Liver (tissue), 9 donors: ENCODE results near the gene TMTC1. TPM values are rescaled to one million over a fixed set of nuclear protein-coding genes. Genes with fewer than 3 reads are reported as not detected.
"Not testable (repeated sequence)": the region's sequence is repeated elsewhere in the genome, so short reads cannot be mapped to it uniquely, and the experiment has no call there.

Experiments used
- DNase-seq: peaks from one replicate; pipeline ENCODE4 v3.0.0-alpha.2; 2017; ENCODE audit warnings: low spot score
- H3K27ac ChIP-seq, 2 donors: one replicate each; pipeline ENCODE4 v1.7.0; 2013; ENCODE audit warnings: inconsistent platforms in 2 of 2, low read length in 2 of 2, control low read depth in 1 of 2, low read depth in 1 of 2, mild to moderate bottlenecking in 1 of 2
- H3K27me3 ChIP-seq, 4 donors: one replicate each; pipeline versions ENCODE4 v1.6.1 to v1.7.0; 2013; ENCODE audit warnings: low read length in 3 of 4, inconsistent platforms in 1 of 4, mild to moderate bottlenecking in 1 of 4, moderate library complexity in 1 of 4; ENCODE audit not compliant: control insufficient read depth in 4 of 4, insufficient read depth in 4 of 4
- H3K36me3 ChIP-seq, 4 donors: one replicate each; pipeline versions ENCODE4 v1.6.1 to v1.7.0; 2013; ENCODE audit warnings: low read length in 3 of 4, mild to moderate bottlenecking in 3 of 4, low read depth in 1 of 4, moderate library complexity in 1 of 4; ENCODE audit not compliant: control insufficient read depth in 4 of 4, insufficient read depth in 3 of 4
- H3K4me1 ChIP-seq, 4 donors: one replicate each; pipeline versions ENCODE4 v1.6.1 to v1.7.0; 2013; ENCODE audit warnings: low read length in 3 of 4, mild to moderate bottlenecking in 3 of 4, moderate library complexity in 1 of 4; ENCODE audit not compliant: control insufficient read depth in 4 of 4, insufficient read depth in 4 of 4
- H3K4me3 ChIP-seq, 3 donors: one replicate each; pipeline versions ENCODE4 v1.6.1 to v1.7.0; 2013; ENCODE audit warnings: low read length in 3 of 3, control low read depth in 1 of 3, low read depth in 1 of 3, mild to moderate bottlenecking in 1 of 3
- H3K9ac ChIP-seq, 2 donors: one replicate each; pipeline ENCODE4 v1.7.0; 2013; ENCODE audit warnings: low read length in 2 of 2, mild to moderate bottlenecking in 2 of 2, moderate library complexity in 2 of 2, control low read depth in 1 of 2, low read depth in 1 of 2
- H3K9me3 ChIP-seq, 4 donors: one replicate each; pipeline versions ENCODE4 v1.6.1 to v1.7.0; 2013; ENCODE audit warnings: low read length in 3 of 4; ENCODE audit not compliant: control insufficient read depth in 4 of 4
- ATF3 ChIP-seq: IDR thresholded peaks from 2 replicates; pipeline ENCODE4 v1.6.1; 2016; ENCODE audit warnings: antibody characterized with exemption
- CTCF ChIP-seq: fragments of 150-350 bp; IDR thresholded peaks from 2 replicates; pipeline ENCODE4 v1.5.1; 2017; ENCODE audit warnings: improper control_type of control experiment, low read depth, low read length; ENCODE audit not compliant: missing input control
- EGR1 ChIP-seq, 2 donors: IDR thresholded peaks; 2 replicates each; pipeline ENCODE4 v1.6.1; 2016 to 2018; ENCODE audit warnings: antibody characterized with exemption in 2 of 2, low read depth in 2 of 2
- FOXA1 ChIP-seq: IDR thresholded peaks from 2 replicates; pipeline ENCODE4 v1.6.1; 2016; ENCODE audit warnings: antibody characterized with exemption
- FOXA2 ChIP-seq: IDR thresholded peaks from 2 replicates; pipeline ENCODE4 v1.6.1; 2016; ENCODE audit warnings: antibody characterized with exemption
- GABPA ChIP-seq, 2 donors: IDR thresholded peaks in 1 of 2; conservative IDR thresholded peaks in 1 of 2; 2 replicates each; pipeline ENCODE4 v1.6.1; 2016; ENCODE audit warnings: antibody characterized with exemption in 2 of 2, mild to moderate bottlenecking in 1 of 2, moderate library complexity in 1 of 2
- HNF4A ChIP-seq, 2 donors: conservative IDR thresholded peaks; 2 replicates each; pipeline ENCODE4 v1.6.1; 2016; ENCODE audit warnings: antibody characterized with exemption in 2 of 2, mild to moderate bottlenecking in 2 of 2
- HNF4G ChIP-seq: IDR thresholded peaks from 2 replicates; pipeline ENCODE4 v1.6.1; 2016; ENCODE audit warnings: antibody characterized with exemption
- JUND ChIP-seq, 2 donors: IDR thresholded peaks; 2 replicates each; pipeline ENCODE4 v1.6.1; 2016; ENCODE audit warnings: antibody characterized with exemption in 2 of 2
- MAX ChIP-seq: IDR thresholded peaks from 2 replicates; pipeline ENCODE4 v1.6.1; 2016; ENCODE audit warnings: antibody characterized with exemption
- NR2F2 ChIP-seq: IDR thresholded peaks from 2 replicates; pipeline ENCODE4 v1.6.1; 2016; ENCODE audit warnings: antibody characterized with exemption
- RAD21 ChIP-seq, 2 donors: IDR thresholded peaks; 2 replicates each; pipeline ENCODE4 v1.6.1; 2016; ENCODE audit warnings: antibody characterized with exemption in 2 of 2, mild to moderate bottlenecking in 2 of 2
- REST ChIP-seq: IDR thresholded peaks from 2 replicates; pipeline ENCODE4 v1.6.1; 2016; ENCODE audit warnings: antibody characterized with exemption, mild to moderate bottlenecking
- RXRA ChIP-seq, 2 donors: IDR thresholded peaks; 2 replicates each; pipeline ENCODE4 v1.6.1; 2017 to 2018; ENCODE audit warnings: antibody characterized with exemption in 2 of 2, mild to moderate bottlenecking in 1 of 2
- SP1 ChIP-seq: IDR thresholded peaks from 2 replicates; pipeline ENCODE4 v1.6.1; 2018; ENCODE audit warnings: antibody characterized with exemption, mild to moderate bottlenecking
- TAF1 ChIP-seq: conservative IDR thresholded peaks from 2 replicates; pipeline ENCODE4 v1.6.1; 2016; ENCODE audit warnings: antibody characterized with exemption, mild to moderate bottlenecking
- YY1 ChIP-seq: IDR thresholded peaks from 2 replicates; pipeline ENCODE4 v1.6.1; 2016; ENCODE audit warnings: antibody characterized with exemption, mild to moderate bottlenecking
- ZBTB33 ChIP-seq: IDR thresholded peaks from 2 replicates; pipeline ENCODE4 v1.6.1; 2016; ENCODE audit warnings: antibody characterized with exemption
- WGBS: extraction: QIAGEN DNeasy Blood & Tissue Kit; methylation state at CpG from one replicate; pipeline ENCODE4 v1.1.7; 2013; 5-methylcytosine and 5-hydroxymethylcytosine counted together
- polyA plus RNA-seq, 2 donors: library from polyadenylated mRNA; stranded (reverse) in 1 of 2; unstranded in 1 of 2; fragments of 200-250 nt in 1 of 2; fragments of >200 nt in 1 of 2; fragmentation: Nextera tagmentation in 1 of 2; extraction: Ambion mirVana in 1 of 2; gene quantifications; one replicate each; pipeline versions ENCODE4 v1.2.1 to v1.2.3, GENCODE V29; 2013 to 2015
- total RNA-seq, 2 donors: library from RNA; depleted of rRNA; stranded (reverse); fragments of >200 nt; gene quantifications; one replicate each; pipeline ENCODE4 v1.2.3, GENCODE V29; 2014
- donor health status: healthy.
- donor health status: healthy.
- donor health status: healthy.
- donor health status: healthy.
- donor health status: healthy.

TMTC1 gene
- total and polyA plus RNA-seq, 4 donors = 0.76 to 3.3 (median 2.1) TPM

- H3K4me3 ChIP-seq = no peak overlapping the region
- H3K9ac ChIP-seq = no peak overlapping the region
- no peaks in the 10 kb centered on the region for H3K4me1 ChIP-seq
- H3K27me3 ChIP-seq = no peaks in the 10 kb centered on the region
- H3K27ac ChIP-seq = no peak overlapping the region
- no peak for DNase-seq
- no peak for TF ChIP-seq CTCF
- no peak for TF ChIP-seq YY1
- no peak for TF ChIP-seq RAD21 (IDR thresholded peaks at IDR 0.05)
- no peak for TF ChIP-seq TAF1
- TF ChIP-seq HNF4G = no peak
- no peak for TF ChIP-seq SP1
- TF ChIP-seq RXRA (IDR thresholded peaks at IDR 0.05) = no peak
- TF ChIP-seq FOXA2 = no peak
- TF ChIP-seq FOXA1 = no peak
- TF ChIP-seq ZBTB33 = no peak
- no peak for TF ChIP-seq JUND (IDR thresholded peaks at IDR 0.05)
- no peak for TF ChIP-seq HNF4A (conservative IDR thresholded peaks at IDR 0.05)
- no peak for TF ChIP-seq EGR1 (IDR thresholded peaks at IDR 0.05; ENCODE audit: low read depth in 2 of 2)
- no peak for TF ChIP-seq NR2F2
- TF ChIP-seq ATF3 = no peak
- TF ChIP-seq REST = no peak
- no peak for TF ChIP-seq MAX
- TF ChIP-seq GABPA (IDR thresholded peaks at IDR 0.05 in 1 of 2, conservative IDR thresholded peaks at IDR 0.05 in 1 of 2) = no peak
- no peaks in the 10 kb centered on the region for H3K9me3 ChIP-seq
- 70% methylated on average over 2 of the region's 2 CpGs for WGBS
- no peaks in the 10 kb centered on the region for H3K36me3 ChIP-seq
These were observed 33.4 kb upstream of the TMTC1 start for GRCh38 chr12:29816874-29817725.

- not testable (repeated sequence) for H3K36me3 ChIP-seq, H3K4me3 ChIP-seq, H3K4me1 ChIP-seq, DNase-seq, H3K27me3 ChIP-seq, H3K27ac ChIP-seq, H3K9me3 ChIP-seq, H3K9ac ChIP-seq
- 92% methylated on average over 18 of the region's 24 CpGs for WGBS
These were observed 26.0 kb upstream of the TMTC1 start for GRCh38 chr12:29809616-29810361.
